NB4 (cell line): ENCODE measurements around the gene CD48.

ENCODE experiments used
- POLR2A ChIP-seq: IDR thresholded peaks from 2 replicates; pipeline ENCODE4 v1.6.1; 2011; ENCODE audit warnings: mild to moderate bottlenecking; ENCODE audit not compliant: insufficient read length; ENCODE audit errors: extremely low read depth
- TF ChIP-seq, protein P1 (sequence below): IDR thresholded peaks from one replicate; pipeline ENCODE4 v1.5.1; 2012; ENCODE audit warnings: low read depth, low read length

DNA sequence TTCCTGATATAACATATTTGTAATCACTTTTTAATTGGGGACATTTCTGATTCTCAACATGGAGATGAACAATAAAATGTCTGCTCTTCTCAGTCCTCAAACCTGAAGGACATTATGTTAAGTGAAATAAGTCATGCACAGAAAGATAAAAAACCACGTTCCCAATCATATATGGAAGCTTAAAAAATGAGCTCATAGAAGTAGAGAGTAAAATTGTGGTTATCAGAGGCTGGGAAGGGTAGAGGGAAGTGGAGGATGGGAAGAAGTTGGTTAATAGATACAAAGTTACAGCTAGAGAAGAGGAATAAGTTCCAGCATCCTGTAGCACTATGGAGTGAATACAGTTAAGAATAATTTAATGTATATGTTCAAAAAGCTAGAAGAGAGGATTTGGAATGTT is 1.5 kb upstream of the CD48 start:
- TF ChIP-seq, protein P1, sequence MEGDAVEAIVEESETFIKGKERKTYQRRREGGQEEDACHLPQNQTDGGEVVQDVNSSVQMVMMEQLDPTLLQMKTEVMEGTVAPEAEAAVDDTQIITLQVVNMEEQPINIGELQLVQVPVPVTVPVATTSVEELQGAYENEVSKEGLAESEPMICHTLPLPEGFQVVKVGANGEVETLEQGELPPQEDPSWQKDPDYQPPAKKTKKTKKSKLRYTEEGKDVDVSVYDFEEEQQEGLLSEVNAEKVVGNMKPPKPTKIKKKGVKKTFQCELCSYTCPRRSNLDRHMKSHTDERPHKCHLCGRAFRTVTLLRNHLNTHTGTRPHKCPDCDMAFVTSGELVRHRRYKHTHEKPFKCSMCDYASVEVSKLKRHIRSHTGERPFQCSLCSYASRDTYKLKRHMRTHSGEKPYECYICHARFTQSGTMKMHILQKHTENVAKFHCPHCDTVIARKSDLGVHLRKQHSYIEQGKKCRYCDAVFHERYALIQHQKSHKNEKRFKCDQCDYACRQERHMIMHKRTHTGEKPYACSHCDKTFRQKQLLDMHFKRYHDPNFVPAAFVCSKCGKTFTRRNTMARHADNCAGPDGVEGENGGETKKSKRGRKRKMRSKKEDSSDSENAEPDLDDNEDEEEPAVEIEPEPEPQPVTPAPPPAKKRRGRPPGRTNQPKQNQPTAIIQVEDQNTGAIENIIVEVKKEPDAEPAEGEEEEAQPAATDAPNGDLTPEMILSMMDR = no peak
- TF ChIP-seq POLR2A = no peak
